AG20443 (cell line): ENCODE data around the gene AGPAT2.

Experiments
- DNase-seq: peaks from one replicate; pipeline ENCODE4 v3.0.0; 2012; ENCODE audit warnings: low spot score, mixed read lengths

The AGPAT2 gene

GRCh38 chr9:136686794-136687711, at the start of gene AGPAT2:
Gene AGPAT2 (minus strand): TSS chr9:136687457. CDS start chr9:136687357, 100 bp downstream.
- peak; percentile 87 for DNase-seq

DNA sequence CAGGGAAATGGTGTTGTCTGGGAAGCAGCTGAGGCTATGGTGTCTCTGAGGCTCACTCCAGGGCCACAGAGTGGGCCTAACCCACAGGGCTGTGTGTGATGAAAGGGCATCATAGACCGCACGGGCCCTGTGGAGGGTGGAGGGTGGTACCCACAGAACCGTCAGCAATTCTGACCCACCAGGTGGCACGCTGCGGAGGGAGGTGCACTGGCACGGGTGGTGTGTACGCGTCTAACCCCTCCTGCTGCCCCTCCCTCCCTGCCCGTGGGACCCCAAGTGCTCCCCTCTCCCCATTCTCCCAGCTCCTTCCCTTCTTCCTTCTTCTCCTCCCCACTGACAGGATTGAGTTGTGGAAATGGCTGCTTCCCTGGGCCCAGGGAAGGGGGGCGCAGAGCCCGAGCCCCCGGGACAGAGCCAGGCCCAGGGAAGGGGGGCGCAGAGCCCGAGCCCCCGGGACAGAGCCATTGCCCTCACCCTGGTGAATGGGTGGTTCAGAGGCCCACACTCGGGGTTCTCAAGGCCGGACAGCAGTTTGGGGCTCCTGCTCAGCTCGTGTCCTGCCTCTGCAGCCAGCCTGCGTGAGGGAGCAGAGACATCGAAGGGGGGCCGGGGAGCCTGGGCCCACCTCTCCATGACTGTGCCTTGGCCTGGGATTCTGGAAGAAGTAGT, 48.7 kb upstream of the AGPAT2 start:
- no peak for DNase-seq

- DNase-seq, result no peak
Measured at GRCh38 chr9:136734837-136735496, 47.7 kb upstream of the AGPAT2 start.

- no peak for DNase-seq
Measured at GRCh38 chr9:136733611-136734010, 46.4 kb upstream of the AGPAT2 start.

- DNase-seq, result no peak
Measured at GRCh38 chr9:136732444-136733178, 45.4 kb upstream of the AGPAT2 start.

- DNase-seq, result no peak
Measured at GRCh38 chr9:136729926-136730325, 42.7 kb upstream of the AGPAT2 start.

DNA sequence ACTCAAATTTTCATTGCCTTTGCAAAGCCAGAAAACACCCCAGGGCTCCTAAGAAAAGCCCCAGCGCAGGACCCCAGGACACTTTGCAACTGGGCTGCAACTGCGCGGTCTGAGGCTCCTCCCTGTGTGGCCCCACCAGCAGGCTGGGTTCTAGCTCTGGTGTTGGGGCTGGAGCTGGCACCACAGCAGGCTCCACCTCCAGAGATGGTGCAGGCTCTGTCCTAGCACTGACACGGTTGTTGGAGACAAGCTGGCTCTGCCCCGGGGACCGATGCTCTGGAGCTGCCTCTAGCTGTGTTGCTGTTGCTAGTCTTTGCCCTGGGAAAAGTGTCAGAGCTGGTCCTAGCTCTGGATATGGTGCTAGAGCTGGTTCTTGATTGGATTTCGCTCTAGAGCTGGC, 41.9 kb upstream of the AGPAT2 start:
- no peak for DNase-seq

- DNase-seq, result peak; percentile 76
Measured at GRCh38 chr9:136728548-136729123, 41.4 kb upstream of the AGPAT2 start.

- DNase-seq, result peak; percentile 98
Measured at GRCh38 chr9:136728080-136728547, 40.9 kb upstream of the AGPAT2 start.

DNA sequence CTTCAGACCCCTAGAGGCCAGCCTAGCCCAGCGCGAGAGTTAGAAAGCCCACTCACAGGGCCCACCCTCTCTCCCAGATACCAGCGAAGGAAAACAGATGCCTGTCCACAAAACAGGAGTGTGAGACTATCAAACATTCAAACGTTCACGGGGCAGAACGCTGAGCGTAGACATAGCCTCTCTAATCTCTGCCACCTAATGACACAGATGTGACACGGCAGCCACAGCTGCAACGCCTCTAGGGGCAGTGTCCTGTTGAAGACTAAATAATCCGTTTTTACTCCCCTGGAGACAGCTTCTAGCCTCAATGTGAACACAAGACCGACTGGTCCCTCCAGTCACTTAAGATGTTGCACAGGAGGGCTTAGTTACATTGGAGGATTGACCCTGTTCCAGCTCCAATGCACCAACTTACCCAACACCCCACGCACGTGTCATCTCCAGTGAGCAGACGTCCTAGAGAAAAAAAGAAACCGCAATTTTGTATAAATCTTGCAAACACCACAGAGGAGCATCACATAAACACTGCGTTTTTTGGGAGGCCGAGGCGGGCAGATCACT, 39.5 kb upstream of the AGPAT2 start:
- DNase-seq, result no peak

GRCh38 chr9:136726118-136726517, 38.9 kb upstream of the AGPAT2 start:
- DNase-seq, result no peak

- no peak for DNase-seq
Measured at GRCh38 chr9:136725612-136726011, 38.4 kb upstream of the AGPAT2 start.

GRCh38 chr9:136724772-136725171, 37.5 kb upstream of the AGPAT2 start:
- DNase-seq, result no peak

GRCh38 chr9:136723989-136724388, 36.7 kb upstream of the AGPAT2 start:
- no peak for DNase-seq

DNA sequence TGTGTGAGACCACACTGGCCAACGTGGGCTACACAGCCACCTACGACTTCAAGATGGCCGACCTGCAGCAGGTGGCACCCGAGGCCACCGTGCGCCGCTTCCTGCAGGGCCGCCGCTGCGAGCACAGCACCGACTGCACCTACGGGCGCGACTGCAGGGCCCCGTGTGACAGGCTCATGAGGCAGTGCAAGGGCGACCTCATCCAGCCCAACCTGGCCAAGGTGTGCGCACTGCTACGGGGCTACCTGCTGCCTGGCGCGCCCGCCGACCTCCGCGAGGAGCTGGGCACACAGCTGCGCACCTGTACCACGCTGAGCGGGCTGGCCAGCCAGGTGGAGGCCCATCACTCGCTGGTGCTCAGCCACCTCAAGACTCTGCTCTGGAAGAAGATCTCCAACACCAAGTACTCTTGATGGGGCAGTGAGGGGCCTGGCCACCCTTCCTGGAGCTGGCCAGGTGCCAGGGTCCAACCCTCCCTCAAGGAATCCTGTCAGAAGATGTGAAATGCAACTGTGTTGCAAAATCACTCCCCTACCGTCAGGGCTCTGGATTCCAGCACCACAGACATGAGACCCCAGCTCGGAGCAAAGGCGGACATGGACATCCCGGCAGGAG, 36.2 kb upstream of the AGPAT2 start:
- no peak for DNase-seq

DNA sequence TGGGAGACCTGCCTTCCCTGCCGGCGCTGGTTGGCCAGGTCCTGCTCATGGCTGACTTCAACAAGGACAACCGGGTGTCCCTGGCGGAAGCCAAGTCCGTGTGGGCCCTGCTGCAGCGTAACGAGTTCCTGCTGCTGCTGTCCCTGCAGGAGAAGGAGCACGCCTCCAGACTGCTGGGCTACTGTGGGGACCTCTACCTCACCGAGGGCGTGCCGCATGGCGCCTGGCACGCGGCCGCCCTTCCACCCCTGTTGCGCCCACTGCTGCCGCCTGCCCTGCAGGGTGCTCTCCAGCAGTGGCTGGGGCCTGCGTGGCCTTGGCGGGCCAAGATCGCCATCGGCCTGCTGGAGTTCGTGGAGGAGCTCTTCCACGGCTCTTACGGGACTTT, 35.7 kb upstream of the AGPAT2 start:
- no peak for DNase-seq

GRCh38 chr9:136722093-136722968, 35.1 kb upstream of the AGPAT2 start:
- DNase-seq, result no peak

- DNase-seq, result peak; percentile 83
Measured at GRCh38 chr9:136721339-136722092, 34.3 kb upstream of the AGPAT2 start.

GRCh38 chr9:136720898-136721338, 33.7 kb upstream of the AGPAT2 start:
- no peak for DNase-seq
